Psoas muscle (tissue), 8 donors: ENCODE measurements around the gene FLAD1. TPM values are rescaled to one million over a fixed set of nuclear protein-coding genes. Genes with fewer than 3 reads are reported as not detected.

Experiments
- ATAC-seq, 4 donors: fragments of 200-7000 bp; cut with Tn5 transposase; one replicate each; pipeline ENCODE4 v1.9.1; 2020; ENCODE audit warnings: moderate library complexity in 3 of 4, mild to moderate bottlenecking in 2 of 4
- DNase-seq, 2 donors: peaks; one replicate each; pipeline ENCODE4 v3.0.0-alpha.2; 2020
- H3K27ac ChIP-seq: fragments of 200-600 bp; one replicate; pipeline ENCODE4 v1.8.0; 2022
- H3K27me3 ChIP-seq, 3 donors: fragments of 200-600 bp in 1 of 3; one replicate each; pipeline versions ENCODE4 v1.6.1 to v1.8.0; 2013 to 2022; ENCODE audit warnings: low read length in 2 of 3, mild to moderate bottlenecking in 2 of 3, moderate library complexity in 1 of 3; ENCODE audit not compliant: insufficient read depth in 3 of 3
- H3K36me3 ChIP-seq, 2 donors: fragments of 200-600 bp in 1 of 2; one replicate each; pipeline versions ENCODE4 v1.6.1 to v1.8.0; 2013 to 2022; ENCODE audit warnings: low read depth in 1 of 2, mild to moderate bottlenecking in 1 of 2, moderate library complexity in 1 of 2; ENCODE audit not compliant: insufficient read depth in 1 of 2
- H3K4me1 ChIP-seq: fragments of 200-600 bp; one replicate; pipeline ENCODE4 v1.8.0; 2022
- H3K4me3 ChIP-seq: fragments of 200-600 bp; one replicate; pipeline ENCODE4 v1.8.0; 2022; ENCODE audit warnings: mild to moderate bottlenecking
- H3K9me3 ChIP-seq: fragments of 200-600 bp; one replicate; pipeline ENCODE4 v1.8.0; 2022
- CTCF ChIP-seq: fragments of 200-600 bp; IDR thresholded peaks from one replicate; pipeline ENCODE4 v1.8.0; 2022; ENCODE audit warnings: antibody characterized with exemption
- WGBS, 3 donors: extraction: QIAGEN DNeasy Blood & Tissue Kit; methylation state at CpG; one replicate each; pipeline versions ENCODE4 v1.1.6 to v1.1.7; 2013; 5-methylcytosine and 5-hydroxymethylcytosine counted together
- intact Hi-C, 2 donors: fragments of 100-400 bp; cut with DNase I; formaldehyde crosslinking; loops; one replicate each; pipeline versions ENCODE4 v1.11.0 to v1.14.2; 2022
- polyA plus RNA-seq, 3 donors: library from polyadenylated mRNA; stranded (reverse); fragments of 200-250 nt; gene quantifications; one replicate each; pipeline ENCODE4 v1.2.3, GENCODE V29; 2013
- total RNA-seq, 4 donors: library from RNA; stranded (reverse); fragmentation: NEBNext Ultra II Directional in 2 of 4; extraction: Animal tissue kit (Norgen Biotek cat#: 25700) in 2 of 4; gene quantifications; one replicate each; pipeline versions ENCODE4 v1.2.1 to v1.2.4, GENCODE V29; 2021 to 2023
- donor health status: healthy with polysubstance abuse.
- donor health status: DM: no; HTN: no; CAD: no; lungs with moderate emphysema.
- donor health status: Bipolar disorder and iron deficiency.
- donor health status: healthy.
- donor health status: DM: yes; HTN: yes; CAD: no.
- donor health status: DM: no; HTN: no; CAD: no.
- donor health status: DM: no; HTN: no; CAD: no.
- donor health status: DM: yes; HTN: yes; CAD: no.

FLAD1 gene
- total and polyA plus RNA-seq, 7 donors, result 24.5 to 52.7 (median 34.9) TPM

DNA sequence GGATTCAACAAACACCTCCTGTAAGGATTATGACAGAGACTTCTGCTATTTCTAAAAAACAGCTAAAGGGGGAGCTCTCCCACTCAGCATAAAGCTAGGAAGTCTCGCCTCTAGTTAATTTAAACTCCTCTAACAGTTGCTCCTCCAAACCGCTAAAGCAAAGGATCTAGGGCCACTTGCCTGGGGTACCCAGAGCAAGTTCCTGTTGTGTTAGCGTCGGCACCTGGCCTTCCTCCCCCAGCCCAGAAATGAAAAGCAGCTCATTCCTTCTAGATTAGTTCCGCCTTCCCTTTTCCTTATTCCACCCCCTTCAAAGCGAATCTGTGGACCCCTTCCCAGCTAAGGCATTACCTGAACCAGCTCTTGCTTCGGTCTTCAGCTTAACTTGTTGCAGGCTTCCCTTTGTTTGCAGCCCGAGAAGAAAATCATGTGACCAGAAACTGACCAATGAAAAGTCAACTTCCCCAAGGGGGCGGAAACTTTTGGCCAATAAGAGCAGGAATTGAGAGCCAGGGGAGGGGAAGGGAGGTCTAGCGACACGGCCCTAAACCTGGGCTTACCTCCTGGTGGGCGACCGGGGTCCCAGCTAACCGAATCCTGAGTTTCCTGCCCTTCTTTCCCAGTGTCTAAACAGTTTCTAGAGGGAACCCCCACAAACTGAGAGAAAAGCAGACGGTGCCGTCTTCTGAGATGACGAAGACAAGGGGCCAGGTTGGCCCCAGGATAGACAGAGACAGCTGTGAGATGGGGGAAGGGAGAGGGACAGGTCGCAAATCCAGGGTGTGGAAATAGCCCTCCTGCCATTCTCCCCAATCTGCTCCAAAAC, 27.2 kb upstream of the FLAD1 start, which contains the start of gene PBXIP1:
Gene PBXIP1 (minus strand): TSS at position 382 of the 826 bp plus-strand sequence. CDS start 2,378 bp downstream, outside the sequence.
- no peak for TF ChIP-seq CTCF
- intact Hi-C loops, result loop anchor here in 1 of 2 donors (1.0 kb wide), 1 partner anchor 43 kb away; no protein-coding TSS in a partner anchor
- Histone ChIP-seq H3K36me3 (peaks cover 0 to 25% of the 10 kb centered on the region in 2 donors), H3K4me3 (peak within 1 kb of the TSS; percentile 71), H3K4me1 (peaks cover 54% of the 10 kb centered on the region), H3K9me3 (no peaks in the 10 kb centered on the region), H3K27ac (peak within 1 kb of the TSS; percentile 88), H3K27me3 (no peaks in the 10 kb centered on the region)
- ATAC-seq, result peak; percentile 87 to 91 (median 88)
- 0 to 1% (median 1%) methylated on average over 18 of the region's 18 CpGs for WGBS, 3 donors
- DNase-seq, result peak; percentile 54 to 75

DNA sequence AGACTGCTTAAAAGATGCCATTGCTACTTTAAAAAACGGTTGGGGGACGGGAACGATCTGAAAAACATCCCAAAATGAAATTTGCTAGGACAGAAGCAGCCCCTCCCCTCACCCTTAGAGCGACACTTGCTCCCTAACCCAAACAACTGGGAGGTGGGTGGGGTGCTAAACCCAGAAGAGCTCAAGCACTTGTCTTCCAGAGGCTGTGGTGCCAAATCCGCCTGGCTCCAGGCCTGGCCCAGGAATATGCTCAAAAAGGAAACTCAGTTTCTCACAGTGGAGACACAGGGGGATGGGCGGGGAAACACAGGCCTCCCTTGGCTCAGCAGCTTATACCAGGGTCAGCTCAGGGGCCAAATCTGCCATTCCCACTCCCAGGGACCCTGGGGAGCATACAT, 26.6 kb upstream of the FLAD1 start:
- Histone ChIP-seq H3K27ac (peak overlapping the region; percentile 88), H3K4me3 (peak overlapping the region; percentile 71), H3K4me1 (peaks cover 55% of the 10 kb centered on the region), H3K9me3 (no peaks in the 10 kb centered on the region), H3K36me3 (peaks cover 0 to 19% of the 10 kb centered on the region in 2 donors), H3K27me3 (no peaks in the 10 kb centered on the region)
- peak; percentile 45 to 53 (median 48) for ATAC-seq
- TF ChIP-seq CTCF, result no peak
- intact Hi-C loops, result loop anchor here in 1 of 2 donors (1.0 kb wide), 1 partner anchor 43 kb away; no protein-coding TSS in a partner anchor
- WGBS, 3 donors, result 3% methylated on average over 6 of the region's 6 CpGs
- DNase-seq, result peak; percentile 57 to 70

DNA sequence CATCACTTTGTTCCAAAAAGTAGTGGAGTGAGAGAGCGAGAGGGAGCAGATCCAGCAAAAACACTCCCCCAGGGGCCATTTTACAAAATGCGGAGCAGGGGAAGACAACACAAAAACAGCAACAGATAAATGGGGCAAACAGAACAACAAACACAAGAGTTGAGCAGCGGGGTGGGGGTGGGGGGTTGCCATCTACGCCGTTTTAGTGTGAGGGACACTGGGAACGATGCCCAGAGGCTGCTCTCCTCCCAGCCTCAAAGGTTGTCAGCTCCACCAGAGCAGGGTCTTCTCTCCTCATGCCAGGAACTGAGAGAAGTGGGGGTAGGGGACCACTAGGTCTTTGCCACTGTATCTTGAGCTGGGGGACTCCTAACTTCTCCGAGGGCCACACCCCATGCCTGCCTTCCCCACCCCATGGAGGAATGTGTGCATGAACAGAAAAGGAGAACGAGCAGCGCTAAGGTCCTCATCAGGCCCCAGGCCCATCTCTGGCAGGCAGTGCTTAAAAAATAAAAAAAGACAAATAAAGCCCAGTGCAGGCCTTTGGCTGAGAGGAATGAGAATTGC, 26.0 kb upstream of the FLAD1 start:
- H3K27me3 ChIP-seq, result no peaks in the 10 kb centered on the region
- H3K4me3 ChIP-seq, result peak overlapping the region; percentile 71
- intact Hi-C loops, result no loop called here
- H3K36me3 ChIP-seq, result peaks cover 0 to 19% of the 10 kb centered on the region in 2 donors
- H3K4me1 ChIP-seq, result peaks cover 50% of the 10 kb centered on the region
- ATAC-seq (no peak), DNase-seq (peak in 1 of 2 donors; percentile 9)
- no peaks in the 10 kb centered on the region for H3K9me3 ChIP-seq
- 22 to 28% (median 25%) methylated on average over 9 of the region's 9 CpGs for WGBS, 3 donors
- H3K27ac ChIP-seq, result peak overlapping the region; percentile 88
- no peak for TF ChIP-seq CTCF

- no peak overlapping the region for H3K4me3 ChIP-seq
- peak overlapping the region; percentile 88 for H3K27ac ChIP-seq
- intact Hi-C loops, result no loop called here
- no peaks in the 10 kb centered on the region for H3K27me3 ChIP-seq
- peaks cover 50% of the 10 kb centered on the region for H3K4me1 ChIP-seq
- no peak for ATAC-seq
- no peaks in the 10 kb centered on the region for H3K9me3 ChIP-seq
- DNase-seq, result no peak
- no peak for TF ChIP-seq CTCF
- WGBS, 3 donors, result 73 to 86% (median 81%) methylated on average over 2 of the region's 2 CpGs
- peaks cover 0 to 22% of the 10 kb centered on the region in 2 donors for H3K36me3 ChIP-seq
Measured at GRCh38 chr1:154958036-154958435, 25.1 kb upstream of the FLAD1 start.
